Epithelial cell of proximal tubule (primary cell): ENCODE data around the gene PTK7. TPM values are rescaled to one million over a fixed set of nuclear protein-coding genes. Genes with fewer than 3 reads are reported as not detected.

ENCODE experiments used
- DNase-seq: peaks from one replicate; pipeline ENCODE4 v3.0.0-alpha.2; 2011; ENCODE audit warnings: low read depth
- H3K4me3 ChIP-seq: 2 replicates; pipeline ENCODE4 v1.5.1; 2011; ENCODE audit warnings: low read depth, mild to moderate bottlenecking, low read length
- CTCF ChIP-seq: conservative IDR thresholded peaks from 2 replicates; pipeline ENCODE4 v1.5.1; 2012; ENCODE audit warnings: low read depth, mild to moderate bottlenecking, low read length
- total RNA-seq: library from RNA; depleted of rRNA; stranded (reverse); fragments of >200 nt; gene quantifications from 2 replicates; pipeline ENCODE4 v1.2.3, GENCODE V29; 2015

Gene PTK7
- total RNA-seq, 1 donor from 2014 or later: 91.2 TPM

- no peak for DNase-seq
- peak overlapping the region; percentile 97 for H3K4me3 ChIP-seq
- TF ChIP-seq CTCF: no peak
Observed at GRCh38 chr6:43181621-43181941, 105.5 kb downstream of the PTK7 start.

GRCh38 chr6:43181942-43182860 is 106.1 kb downstream of the PTK7 start, which contains the start of gene CUL9:
TSS of gene CUL9 (plus strand) at chr6:43182196. CDS start at chr6:43184311, 2,115 bp downstream.
- peak within 1 kb of the TSS; percentile 97 for H3K4me3 ChIP-seq
- no peak for TF ChIP-seq CTCF
- DNase-seq: no peak

DNA sequence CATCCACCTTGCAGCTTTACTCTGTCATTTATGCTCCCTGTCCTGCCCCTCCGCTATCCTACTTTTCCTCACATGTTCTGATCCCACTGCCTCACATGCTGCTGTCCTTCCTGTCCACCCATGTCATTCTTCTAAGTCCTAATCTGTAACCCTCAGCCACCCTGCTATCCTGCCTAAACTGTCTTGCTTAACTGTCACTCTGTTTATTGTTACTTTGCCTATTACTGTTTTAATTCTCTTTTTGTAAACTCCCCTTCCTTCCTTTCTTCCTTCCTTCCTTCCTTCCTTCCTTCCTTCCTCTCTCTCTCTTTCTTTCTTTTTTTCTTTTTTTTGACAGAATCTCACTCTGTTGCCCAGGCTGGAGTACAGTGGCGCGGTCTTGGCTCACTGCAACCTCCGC is 107.3 kb downstream of the PTK7 start:
- peak overlapping the region; percentile 97 for H3K4me3 ChIP-seq
- no peak for DNase-seq
- no peak for TF ChIP-seq CTCF

GRCh38 chr6:43184268-43184985 is 108.3 kb downstream of the PTK7 start:
- no peak for DNase-seq
- TF ChIP-seq CTCF: no peak
- no peak overlapping the region for H3K4me3 ChIP-seq

- no peak for TF ChIP-seq CTCF
- H3K4me3 ChIP-seq: no peak overlapping the region
- DNase-seq: no peak
Observed at GRCh38 chr6:43185391-43185985, 109.4 kb downstream of the PTK7 start.

- no peak overlapping the region for H3K4me3 ChIP-seq
- DNase-seq: no peak
- no peak for TF ChIP-seq CTCF
Observed at GRCh38 chr6:43186019-43186418, 109.9 kb downstream of the PTK7 start.
